ENCODE results near the gene ACAD8.
"Not testable (repeated sequence)": the region's sequence is repeated elsewhere in the genome, so short reads cannot be mapped to it uniquely, and the experiment has no call there.

ACAD8 gene

DNA sequence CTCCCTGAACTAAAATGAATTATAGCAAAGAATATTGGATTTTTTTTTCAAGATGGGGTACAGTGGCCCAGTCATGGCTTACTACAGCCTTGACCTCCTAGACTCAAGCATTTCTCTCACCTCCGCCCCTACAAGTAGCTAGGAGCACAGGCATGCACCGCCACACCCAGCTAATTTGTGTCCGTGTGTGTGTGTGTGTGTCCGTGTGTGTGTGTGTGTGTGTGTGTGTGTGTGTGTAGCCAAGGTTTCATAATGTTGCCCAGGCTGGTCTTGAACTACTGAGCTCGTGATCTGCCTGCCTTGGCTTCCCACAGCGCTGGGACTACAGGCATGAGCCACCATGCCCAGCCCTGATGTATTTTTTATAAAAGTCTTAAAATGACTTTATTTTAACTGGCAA is 12.8 kb upstream of the ACAD8 start:
- no peak for DNase-seq (ENCODE audit: low read depth in 2 of 2)

DNA sequence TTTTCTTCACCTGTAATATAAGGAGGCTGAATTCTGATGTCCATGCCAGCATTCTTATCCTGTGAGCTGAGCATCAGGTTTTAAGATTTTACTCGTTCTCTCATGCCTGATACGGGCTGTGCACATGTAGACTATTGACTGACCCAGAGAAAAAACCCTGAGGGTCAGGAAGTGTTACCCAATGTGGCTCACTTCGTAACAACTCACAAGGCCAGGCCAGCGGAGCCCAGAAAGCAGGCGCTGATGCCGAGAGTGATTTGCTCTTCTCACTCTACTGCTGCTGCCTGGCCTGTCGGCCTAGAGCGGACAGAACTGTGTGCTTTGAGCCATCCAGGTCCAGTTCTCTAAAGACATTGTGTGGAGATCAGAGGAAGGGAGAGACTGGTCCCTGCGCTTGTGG is 11.0 kb upstream of the ACAD8 start:
- DNase-seq (ENCODE audit: low read depth in 2 of 2) = no peak

DNA sequence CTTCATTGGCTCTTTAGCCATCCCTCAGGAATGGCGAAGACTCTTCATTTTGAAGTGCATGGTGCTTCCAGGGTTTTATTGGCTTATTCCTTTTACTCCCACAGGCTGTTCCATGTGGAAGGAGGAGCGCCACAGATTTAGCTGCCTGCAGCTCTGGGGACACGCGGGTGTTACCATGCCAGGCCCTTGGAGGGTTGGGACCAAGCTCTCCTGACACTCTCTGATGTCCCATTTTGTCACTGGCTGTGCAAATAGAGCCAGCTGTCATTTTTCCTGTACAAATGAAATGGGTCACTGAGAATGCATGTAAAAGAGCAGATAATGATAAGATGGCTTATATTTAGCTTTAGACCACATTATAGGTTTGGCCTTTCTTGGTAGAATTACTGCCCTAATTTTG is 9.5 kb upstream of the ACAD8 start:
- no peak for DNase-seq (ENCODE audit: low read depth in 2 of 2)

DNA sequence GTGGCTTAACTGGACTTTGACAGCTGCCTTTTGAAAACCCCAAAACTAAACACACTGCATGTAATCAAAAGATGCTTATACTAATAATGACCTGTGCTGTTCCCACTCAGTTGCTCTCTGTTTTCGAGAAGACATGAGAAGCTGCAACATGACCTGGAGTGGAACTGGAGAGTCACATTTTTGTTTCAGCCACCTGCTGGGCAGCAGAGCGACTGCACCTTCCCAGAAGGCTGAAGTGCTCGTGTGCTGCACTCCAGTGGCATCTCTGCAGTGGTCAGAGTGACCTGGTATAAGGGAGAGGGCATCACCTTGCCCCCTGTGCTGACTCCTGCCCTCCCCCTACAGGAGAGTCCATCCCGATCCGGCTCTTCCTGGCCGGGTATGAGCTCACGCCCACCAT is 8.8 kb upstream of the ACAD8 start:
- no peak for DNase-seq (ENCODE audit: low read depth in 2 of 2)

DNA sequence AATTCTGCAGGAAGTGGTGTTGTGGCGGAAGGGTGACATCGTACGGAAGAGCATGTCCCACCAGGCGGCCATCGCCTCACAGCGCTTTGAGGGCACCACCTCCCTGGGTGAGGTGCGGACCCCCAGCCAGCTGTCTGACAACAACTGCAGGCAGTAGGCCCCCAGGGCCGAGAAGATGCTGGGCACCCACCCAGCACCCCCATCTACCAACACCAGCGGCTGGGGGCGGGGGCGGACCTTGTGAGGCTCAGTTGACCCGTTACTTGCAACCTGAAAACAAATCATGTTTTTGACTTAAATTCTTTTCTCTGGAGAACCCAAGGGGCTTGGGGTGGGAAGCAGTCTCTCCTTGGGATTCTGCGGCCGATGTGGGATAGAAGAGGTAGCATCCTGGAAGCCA is 7.9 kb upstream of the ACAD8 start:
- no peak for DNase-seq (ENCODE audit: low read depth in 2 of 2)

DNA sequence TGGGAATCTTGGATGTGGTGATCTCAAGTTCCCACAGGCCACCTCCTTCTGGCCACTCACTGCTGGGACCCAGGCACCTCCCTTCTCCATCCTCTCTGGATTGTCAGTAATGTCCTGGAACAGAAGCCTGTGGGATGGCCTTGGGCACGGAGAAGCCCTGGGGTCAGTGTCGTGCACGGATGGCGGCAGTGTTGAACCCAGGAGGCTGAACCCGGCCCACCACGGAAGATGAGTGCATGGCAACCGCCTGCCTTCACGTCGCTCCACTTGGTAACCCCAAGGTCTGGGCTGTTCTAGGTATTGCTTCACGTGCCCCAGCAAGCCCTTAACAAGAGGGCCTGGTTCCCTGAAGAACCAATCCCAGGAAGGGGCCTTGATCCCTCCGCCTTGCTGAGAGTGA is 7.3 kb upstream of the ACAD8 start:
- DNase-seq (ENCODE audit: low read depth in 2 of 2) = no peak

DNA sequence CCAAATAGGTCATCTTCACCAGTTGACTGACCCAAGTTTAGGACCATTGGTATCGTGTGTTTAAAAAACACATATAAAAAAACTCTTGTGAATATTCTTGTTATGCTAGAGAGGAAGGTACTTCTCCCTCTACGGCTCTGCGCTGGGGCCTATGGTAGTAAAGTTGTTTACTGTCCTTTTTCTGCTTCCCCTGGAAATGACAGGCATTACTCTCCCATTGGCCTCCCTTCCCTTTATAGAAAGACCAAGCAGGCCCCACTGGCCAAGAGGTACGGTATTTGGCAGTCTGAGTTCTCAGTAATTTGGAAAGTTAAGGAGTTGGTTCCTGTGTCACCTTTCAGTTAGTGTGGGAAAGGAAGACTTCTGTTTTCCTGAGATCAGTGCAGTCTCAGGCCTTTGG is 6.7 kb upstream of the ACAD8 start:
- DNase-seq (ENCODE audit: low read depth in 2 of 2) = no peak

DNA sequence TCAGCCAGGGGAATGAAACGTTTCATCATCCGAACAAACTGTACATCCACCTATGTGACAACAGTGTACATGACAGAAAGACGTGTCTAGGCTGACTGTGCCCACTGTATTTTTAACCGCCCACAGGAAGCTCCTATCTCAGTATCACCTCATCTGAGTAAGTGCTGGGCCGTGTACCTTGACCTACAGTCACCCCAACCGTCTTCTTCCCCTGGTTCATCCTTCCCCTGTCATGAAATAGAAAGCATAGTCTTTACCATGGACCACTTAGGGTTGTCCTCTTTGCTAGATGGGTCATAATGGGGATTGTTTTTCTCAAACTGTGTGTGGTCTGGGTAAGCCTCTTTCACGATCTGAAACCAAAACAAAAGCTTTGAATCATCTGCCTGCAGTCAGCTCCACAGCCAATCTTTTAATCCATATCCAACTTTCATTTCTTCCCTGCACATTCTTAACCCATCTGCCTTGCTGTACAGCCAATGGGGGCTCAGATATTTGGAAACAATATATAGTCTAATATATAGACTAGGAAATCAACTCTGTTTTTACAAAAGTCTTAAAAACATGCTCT is 4.4 kb upstream of the ACAD8 start:
- DNase-seq (ENCODE audit: low read depth in 2 of 2) = no peak

DNA sequence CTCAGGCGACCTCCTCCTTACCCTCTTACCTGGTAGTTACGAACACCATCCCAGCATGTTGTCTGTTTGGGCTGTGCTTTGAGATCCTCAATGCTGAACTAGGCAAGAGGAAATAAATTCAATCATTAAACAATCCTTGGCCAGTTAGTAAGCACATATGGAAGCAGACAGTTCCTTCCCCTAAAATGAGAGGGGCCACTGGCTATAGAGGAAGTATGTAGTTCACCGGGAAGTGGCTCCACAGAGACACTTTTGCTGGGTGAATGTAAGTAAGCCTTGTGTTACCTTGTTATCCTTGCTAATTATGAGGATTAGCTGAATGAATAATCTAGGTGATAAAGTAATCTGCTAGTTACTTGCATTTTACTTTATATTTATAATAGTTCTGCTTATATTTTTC is 3.1 kb upstream of the ACAD8 start:
- DNase-seq (ENCODE audit: low read depth in 2 of 2) = no peak

DNA sequence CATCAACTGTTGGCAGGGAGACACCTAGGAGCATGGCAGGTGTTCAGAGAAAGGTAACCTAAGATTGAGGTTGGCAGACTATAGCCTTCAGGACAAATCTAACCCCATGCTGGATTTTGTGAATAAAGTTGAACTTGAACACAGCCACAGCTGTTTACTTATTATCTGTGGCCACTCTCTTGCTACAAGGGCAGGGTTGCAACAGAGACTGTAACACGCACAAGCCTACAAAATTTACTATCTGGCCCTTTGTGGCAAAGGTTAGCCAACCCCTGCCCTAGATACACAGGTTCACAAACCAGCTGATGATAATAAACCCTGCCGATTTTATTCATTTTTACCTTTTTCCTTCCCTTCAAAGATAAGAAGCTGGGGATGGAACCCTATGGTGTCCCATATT is 2.7 kb upstream of the ACAD8 start:
- DNase-seq (ENCODE audit: low read depth in 2 of 2) = no peak

DNA sequence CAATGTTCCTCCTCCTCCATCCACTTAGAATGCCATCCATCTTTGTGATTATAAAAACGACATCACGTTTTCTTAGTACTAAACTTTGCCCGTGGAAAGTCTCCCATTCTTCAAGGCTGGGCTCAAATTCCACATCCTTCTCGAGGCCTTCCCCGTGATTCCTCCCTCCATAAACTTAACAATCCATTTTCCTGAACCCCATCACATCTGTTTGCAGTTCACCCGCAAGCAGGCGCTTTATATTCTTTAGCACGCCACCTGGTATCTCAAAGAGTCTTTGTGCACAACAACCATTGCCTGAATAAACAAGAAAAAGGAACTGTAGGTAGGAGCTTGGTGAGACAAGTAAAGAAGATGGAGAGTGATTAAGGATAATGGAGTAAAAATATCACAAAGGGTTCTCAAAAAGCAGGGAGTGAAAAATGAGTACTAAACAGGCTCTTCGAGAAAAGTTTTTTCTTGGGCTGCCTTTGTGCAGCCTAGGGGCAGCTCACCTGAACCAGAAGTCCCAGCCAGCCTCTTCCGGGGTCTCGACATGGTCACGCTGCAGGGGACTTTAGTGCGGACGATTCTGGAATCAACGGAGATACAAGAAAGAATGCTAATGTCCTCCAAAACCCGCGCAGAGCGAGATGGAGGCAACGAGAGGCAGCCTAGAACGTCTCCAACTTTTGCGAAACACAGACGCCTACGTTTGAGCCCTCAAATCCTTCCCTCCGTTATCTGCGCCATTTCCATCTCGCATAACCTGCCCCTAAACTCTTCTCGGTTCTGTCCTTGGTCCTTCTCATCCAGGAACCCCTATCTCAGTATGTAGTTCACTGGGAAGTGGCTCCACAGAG is 801 bp upstream of the ACAD8 start:
- no peak for DNase-seq (ENCODE audit: low read depth in 2 of 2)

DNA sequence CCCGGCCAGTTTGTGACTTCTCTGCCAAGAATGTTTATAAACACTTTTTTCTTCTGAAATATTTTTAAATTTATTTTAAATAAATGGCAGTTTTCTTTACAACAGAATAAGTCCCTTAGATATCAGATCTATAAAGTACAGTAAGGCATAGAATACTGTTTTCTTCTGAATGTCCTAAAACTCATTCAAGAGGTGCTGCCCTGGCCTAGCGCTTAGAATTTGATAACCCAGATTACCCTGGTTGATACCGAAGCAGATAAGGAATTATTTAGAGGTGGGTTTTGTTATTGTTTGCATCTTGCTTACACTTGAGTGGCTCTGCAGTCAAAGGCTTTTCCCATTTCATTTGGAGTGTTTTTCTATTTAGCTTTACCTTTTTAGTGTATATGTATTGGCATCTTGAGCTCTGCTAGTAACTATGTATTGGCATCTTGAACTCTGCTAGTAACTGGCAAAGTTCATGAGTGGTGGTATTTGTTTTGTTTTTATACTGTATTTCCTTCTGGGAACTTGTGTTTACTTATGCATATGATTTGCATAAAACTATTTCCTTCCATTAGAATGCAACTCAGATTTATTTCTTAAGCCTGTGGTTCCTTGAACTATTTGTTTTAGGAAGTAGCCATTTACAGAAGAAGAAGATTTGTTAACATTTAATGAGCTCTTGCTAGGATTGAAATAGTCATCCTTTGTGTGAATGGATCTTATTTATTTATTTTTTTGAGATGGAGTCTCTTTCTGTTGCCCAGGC is 1.2 kb downstream of the ACAD8 start:
- DNase-seq (ENCODE audit: low read depth in 2 of 2) = no peak

DNA sequence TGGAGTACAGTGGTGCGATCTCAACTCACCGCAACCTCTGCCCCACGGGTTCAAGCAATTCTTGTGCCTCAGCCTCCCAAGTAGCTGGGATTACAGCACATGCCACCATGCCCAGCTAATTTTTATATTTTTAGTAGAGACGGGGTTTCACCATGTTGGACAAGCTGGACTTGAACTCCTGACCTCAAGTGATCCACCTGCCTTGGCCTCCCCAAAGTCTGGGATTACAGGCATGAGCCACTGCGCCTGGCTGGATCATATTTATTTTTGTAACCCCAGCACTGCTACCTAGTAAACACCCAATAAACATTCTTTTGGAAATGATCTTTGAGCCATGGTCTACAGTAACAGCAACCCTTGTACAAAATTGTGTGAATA is 1.8 kb downstream of the ACAD8 start:
- DNase-seq (ENCODE audit: low read depth in 2 of 2) = not testable (repeated sequence)

DNA sequence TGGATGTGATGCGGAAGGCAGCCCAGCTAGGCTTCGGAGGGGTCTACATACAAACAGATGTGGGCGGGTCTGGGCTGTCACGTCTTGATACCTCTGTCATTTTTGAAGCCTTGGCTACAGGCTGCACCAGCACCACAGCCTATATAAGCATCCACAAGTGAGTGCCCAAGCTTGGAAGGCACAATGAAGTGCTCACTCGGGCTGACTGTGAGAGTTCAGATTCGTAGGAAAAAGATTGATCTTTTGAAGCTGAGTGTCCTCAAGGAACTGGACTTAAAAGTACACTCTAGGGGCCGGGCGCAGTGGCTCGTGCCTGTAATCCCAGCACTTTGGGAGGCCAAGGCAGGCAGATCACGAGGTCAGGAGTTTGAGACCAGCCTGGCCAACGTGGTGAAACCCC is 3.7 kb downstream of the ACAD8 start:
- no peak for DNase-seq (ENCODE audit: low read depth in 2 of 2)

DNA sequence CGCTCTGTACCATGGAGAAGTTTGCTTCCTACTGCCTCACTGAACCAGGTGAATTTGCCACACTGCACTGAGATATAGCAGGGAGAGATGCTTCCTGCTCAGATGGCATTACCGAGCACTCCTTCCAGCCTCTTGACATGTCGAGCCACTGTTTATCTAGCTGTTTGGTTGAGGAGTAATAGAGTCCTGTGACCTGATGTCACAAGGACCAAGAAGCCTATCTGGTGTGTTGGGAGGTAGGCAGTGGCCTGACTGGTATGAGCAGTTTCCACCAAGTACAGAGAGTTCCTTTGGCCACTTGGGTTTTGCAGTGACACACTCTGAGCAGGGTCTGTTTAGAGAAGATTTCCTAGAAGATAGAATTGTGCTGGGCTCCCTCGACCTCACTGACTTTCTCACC is 5.2 kb downstream of the ACAD8 start:
- DNase-seq (ENCODE audit: low read depth in 2 of 2) = no peak

DNA sequence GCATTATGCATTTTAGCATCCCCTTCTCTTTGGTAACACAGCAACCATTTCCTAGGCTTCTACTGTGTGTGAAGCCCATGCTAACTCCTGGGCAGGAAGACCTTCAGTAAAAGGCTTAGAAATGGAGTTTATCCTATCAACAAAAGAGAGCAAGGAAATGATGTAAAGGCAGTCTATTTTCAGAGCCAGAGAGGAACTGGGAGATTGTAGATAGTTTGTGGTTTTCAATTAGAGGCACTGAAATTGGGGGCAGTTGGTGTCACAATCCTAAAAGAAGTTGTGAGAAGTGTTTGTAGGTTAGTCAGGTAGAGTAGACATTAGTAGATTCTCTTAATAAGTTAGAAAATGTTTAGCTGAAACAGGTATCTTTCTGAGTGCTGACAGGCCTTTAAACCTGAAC is 7.1 kb downstream of the ACAD8 start:
- DNase-seq (ENCODE audit: low read depth in 2 of 2) = no peak

DNA sequence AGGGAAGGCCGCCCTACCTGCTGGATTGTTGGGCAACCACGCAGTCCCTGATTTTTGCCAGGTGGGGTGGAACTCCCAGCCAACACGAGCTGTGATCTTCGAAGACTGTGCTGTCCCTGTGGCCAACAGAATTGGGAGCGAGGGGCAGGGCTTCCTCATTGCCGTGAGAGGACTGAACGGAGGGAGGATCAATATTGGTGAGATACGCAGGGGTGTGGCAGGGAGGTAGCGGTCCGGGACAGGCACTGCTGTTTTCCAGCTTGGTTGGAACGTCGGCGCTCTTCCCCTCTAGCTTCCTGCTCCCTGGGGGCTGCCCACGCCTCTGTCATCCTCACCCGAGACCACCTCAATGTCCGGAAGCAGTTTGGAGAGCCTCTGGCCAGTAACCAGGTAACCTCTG is 7.6 kb downstream of the ACAD8 start:
- no peak for DNase-seq (ENCODE audit: low read depth in 2 of 2)

DNA sequence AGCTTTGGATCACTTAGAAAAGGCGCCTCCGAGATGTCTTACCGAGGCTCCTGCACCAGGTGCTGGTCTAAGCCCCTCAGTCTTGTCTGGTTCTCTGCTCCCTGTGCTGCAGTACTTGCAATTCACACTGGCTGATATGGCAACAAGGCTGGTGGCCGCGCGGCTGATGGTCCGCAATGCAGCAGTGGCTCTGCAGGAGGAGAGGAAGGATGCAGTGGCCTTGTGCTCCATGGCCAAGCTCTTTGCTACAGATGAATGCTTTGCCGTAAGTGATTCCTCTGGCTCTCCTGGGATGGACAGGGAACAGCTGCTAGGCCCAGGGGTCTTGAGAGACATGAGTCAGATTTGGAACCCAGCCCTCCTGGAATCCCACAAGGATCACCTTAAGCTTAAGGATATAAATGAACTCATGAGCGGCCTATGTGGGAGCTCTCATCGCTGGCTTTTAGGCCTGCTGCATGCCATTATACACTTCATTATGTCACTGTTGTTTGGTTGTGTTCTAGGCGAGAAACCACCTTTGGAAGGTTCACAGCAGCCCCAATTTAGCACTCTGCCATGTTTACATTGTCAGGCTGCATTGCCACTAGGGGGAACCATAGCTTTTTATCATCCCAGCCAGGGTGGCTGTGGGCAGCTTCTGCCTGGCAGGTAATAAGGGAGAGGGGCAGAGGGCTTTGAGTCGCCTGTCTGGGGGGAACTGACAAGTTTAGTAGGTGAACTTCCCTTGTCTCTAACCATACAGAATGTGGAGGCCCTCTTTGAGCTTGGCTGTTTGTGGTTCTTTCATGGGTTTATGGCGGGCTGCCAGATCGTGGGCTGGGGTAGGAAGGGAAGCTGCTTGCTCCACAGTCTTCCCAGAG is 8.5 kb downstream of the ACAD8 start:
- DNase-seq (ENCODE audit: low read depth in 2 of 2) = no peak

DNA sequence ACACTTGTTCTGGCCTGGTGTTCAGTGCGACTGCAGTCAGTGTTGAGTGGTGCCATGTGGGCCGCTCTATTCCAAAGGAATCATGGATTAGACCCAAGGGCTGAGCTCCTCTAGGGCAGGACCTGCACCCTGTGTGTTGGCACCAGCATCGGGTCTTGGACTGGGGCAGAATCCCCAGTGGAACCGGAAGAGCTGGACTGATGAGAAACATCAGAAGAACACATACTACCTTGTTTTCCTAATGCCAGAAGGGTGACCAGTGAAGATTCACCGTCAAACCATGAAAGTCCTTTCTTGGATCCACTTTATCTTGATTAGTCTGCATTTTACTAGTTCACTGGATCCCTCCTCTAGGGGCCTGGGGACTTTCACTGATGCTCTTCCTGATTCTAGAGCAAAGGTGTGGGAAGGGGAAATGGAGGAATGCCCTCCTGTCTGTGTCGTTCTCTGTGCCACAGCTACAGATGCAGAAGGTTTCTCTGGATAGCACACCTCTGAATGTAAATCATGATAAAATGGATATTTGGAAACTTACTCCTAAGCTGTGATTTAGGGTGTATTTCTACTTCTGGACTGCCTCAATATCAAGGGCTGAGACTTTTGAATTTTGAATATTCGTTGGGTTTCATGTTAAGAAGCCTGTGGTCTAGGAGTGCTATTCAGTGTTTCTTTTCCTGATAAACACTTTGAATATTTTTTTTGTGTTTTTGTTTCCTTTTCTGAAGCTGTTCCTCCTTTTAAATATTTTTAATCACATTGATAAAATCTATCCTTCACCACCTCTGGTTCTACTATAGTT is 11.8 kb downstream of the ACAD8 start:
- no peak for DNase-seq (ENCODE audit: low read depth in 2 of 2)

DNA sequence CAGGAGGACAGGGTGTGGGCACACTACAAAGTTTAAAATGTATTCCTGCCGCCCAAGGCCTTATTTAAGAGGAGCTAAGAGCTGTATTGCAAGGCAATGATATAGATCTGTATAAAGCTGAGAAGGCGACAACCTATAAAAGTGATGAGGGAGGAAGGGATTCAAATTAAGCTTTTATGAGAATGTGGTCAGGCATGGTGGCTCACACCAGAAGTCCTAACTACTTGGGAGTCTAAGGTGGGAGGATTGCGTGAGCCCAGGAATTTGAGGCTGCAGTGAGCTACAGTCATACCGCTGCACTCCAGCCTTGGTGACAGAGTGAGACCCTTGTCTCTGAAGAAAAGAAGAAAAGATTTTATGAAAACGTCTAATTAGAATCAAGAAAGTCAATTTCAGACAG is 13.1 kb downstream of the ACAD8 start:
- no peak for DNase-seq (ENCODE audit: low read depth in 2 of 2)

DNA sequence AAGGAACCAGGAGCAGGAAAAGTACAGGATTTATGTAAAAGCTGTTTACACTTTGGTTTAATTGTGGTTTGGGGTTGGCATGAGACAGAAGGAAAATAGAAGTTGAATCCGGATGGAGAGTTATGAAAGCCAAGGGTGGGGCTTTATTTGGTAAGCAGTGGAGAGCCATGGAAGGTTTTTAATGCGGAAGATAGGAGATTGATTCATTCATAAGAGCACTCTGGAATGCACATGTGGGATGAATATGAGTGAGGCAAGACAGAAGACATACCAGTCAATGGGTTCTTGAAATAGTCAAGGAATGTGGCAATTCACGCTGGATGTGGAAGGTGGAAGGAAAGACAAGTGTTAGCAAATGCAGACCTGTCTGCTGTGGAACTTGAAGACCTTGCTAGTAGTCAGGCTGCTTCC is 13.5 kb downstream of the ACAD8 start:
- no peak for DNase-seq (ENCODE audit: low read depth in 2 of 2)
